Upper lobe of left lung (tissue), 4 donors: ENCODE results near the gene CLSTN3.

Experiments used
- EP300 ChIP-seq, 4 donors: sonication (generic); formaldehyde crosslinking; IDR thresholded peaks; one replicate each; pipeline ENCODE4 v1.5.1; 2017; ENCODE audit warnings: antibody characterized with exemption in 4 of 4, control low read depth in 2 of 4
- TF ChIP-seq, protein P1 (sequence below), 6 experiments: fragments of 450-650 bp in 4 of 6; fragments of 200-600 bp in 2 of 6; sonication (generic) in 2 of 6; IDR thresholded peaks; one replicate each; pipeline ENCODE4 v1.5.1; 2016 to 2019; ENCODE audit warnings: antibody characterized with exemption in 6 of 6

- no peak for TF ChIP-seq EP300 (IDR thresholded peaks at IDR 0.05)
- TF ChIP-seq, protein P1, sequence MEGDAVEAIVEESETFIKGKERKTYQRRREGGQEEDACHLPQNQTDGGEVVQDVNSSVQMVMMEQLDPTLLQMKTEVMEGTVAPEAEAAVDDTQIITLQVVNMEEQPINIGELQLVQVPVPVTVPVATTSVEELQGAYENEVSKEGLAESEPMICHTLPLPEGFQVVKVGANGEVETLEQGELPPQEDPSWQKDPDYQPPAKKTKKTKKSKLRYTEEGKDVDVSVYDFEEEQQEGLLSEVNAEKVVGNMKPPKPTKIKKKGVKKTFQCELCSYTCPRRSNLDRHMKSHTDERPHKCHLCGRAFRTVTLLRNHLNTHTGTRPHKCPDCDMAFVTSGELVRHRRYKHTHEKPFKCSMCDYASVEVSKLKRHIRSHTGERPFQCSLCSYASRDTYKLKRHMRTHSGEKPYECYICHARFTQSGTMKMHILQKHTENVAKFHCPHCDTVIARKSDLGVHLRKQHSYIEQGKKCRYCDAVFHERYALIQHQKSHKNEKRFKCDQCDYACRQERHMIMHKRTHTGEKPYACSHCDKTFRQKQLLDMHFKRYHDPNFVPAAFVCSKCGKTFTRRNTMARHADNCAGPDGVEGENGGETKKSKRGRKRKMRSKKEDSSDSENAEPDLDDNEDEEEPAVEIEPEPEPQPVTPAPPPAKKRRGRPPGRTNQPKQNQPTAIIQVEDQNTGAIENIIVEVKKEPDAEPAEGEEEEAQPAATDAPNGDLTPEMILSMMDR (IDR thresholded peaks at IDR 0.05): no peak
Measured at GRCh38 chr12:7116916-7117315, 13.3 kb upstream of the CLSTN3 start.
